Common myeloid progenitor, CD34-positive (primary cell): ENCODE results near the gene SMOC2. TPM values are rescaled to one million over a fixed set of nuclear protein-coding genes. Genes with fewer than 3 reads are reported as not detected.

Experiments
- CTCF ChIA-PET: fragments of 350-600 bp; sonication (Branson Sonifier 250); formaldehyde crosslinking; loops from one replicate; lab custom pipeline; 2021; ENCODE audit warnings: antibody characterized with exemption; lab: Charles Lee
- POLR2A ChIA-PET: fragments of 350-600 bp; sonication (Branson Sonifier 250); formaldehyde crosslinking; loops from one replicate; lab custom pipeline; 2021; ENCODE audit warnings: antibody characterized with exemption; lab: Charles Lee
- DNase-seq, 3 donors: peaks; one replicate each; pipeline versions ENCODE4 v3.0.0 to v3.0.0-alpha.2; 2013
- H3K27ac ChIP-seq, 2 experiments: 1 replicate in 1 of 2; 2 replicates in 1 of 2; pipeline ENCODE4 v1.7.0; 2013; ENCODE audit warnings: inconsistent platforms in 2 of 2, low read length in 2 of 2, mild to moderate bottlenecking in 2 of 2, low read depth in 1 of 2, moderate library complexity in 1 of 2; ENCODE audit not compliant: severe bottlenecking in 2 of 2, insufficient read depth in 1 of 2, poor library complexity in 1 of 2
- H3K27me3 ChIP-seq, 5 experiments: replicated peaks in 2 of 5; 1 replicate in 3 of 5; 2 replicates in 2 of 5; pipeline versions ENCODE4 v1.6.1 to v1.7.0; 2013; ENCODE audit warnings: low read length in 4 of 5, mild to moderate bottlenecking in 2 of 5, moderate library complexity in 2 of 5, inconsistent platforms in 1 of 5; ENCODE audit not compliant: insufficient read depth in 5 of 5, control insufficient read depth in 4 of 5
- H3K36me3 ChIP-seq, 4 experiments: 1 replicate in 2 of 4; 2 replicates in 2 of 4; pipeline versions ENCODE4 v1.6.1 to v1.7.0; 2013; ENCODE audit warnings: low read length in 3 of 4, control low read depth in 1 of 4, mild to moderate bottlenecking in 1 of 4; ENCODE audit not compliant: control insufficient read depth in 4 of 4, insufficient read depth in 4 of 4
- H3K4me1 ChIP-seq, 4 experiments: 1 replicate in 3 of 4; 2 replicates in 1 of 4; pipeline versions ENCODE4 v1.6.1 to v1.7.1; 2013; ENCODE audit warnings: low read length in 3 of 4, mild to moderate bottlenecking in 3 of 4, control low read depth in 1 of 4, inconsistent platforms in 1 of 4, moderate library complexity in 1 of 4; ENCODE audit not compliant: control insufficient read depth in 4 of 4, insufficient read depth in 4 of 4; ENCODE audit errors: control extremely low read depth in 1 of 4
- H3K4me3 ChIP-seq, 7 experiments: 1 replicate in 4 of 7; 2 replicates in 3 of 7; pipeline versions ENCODE4 v1.5.1 to v1.7.0; 2013; ENCODE audit warnings: mild to moderate bottlenecking in 7 of 7, low read length in 6 of 7, moderate library complexity in 6 of 7, inconsistent platforms in 2 of 7, low read depth in 2 of 7, control low read depth in 1 of 7; ENCODE audit not compliant: insufficient read depth in 4 of 7, control insufficient read depth in 1 of 7; ENCODE audit errors: extremely low read depth in 1 of 7
- H3K9me3 ChIP-seq, 5 experiments: 1 replicate in 4 of 5; 2 replicates in 1 of 5; pipeline versions ENCODE4 v1.6.1 to v1.7.1; 2013; ENCODE audit warnings: low read length in 4 of 5, mild to moderate bottlenecking in 2 of 5, inconsistent platforms in 1 of 5, low read depth in 1 of 5, moderate library complexity in 1 of 5; ENCODE audit not compliant: control insufficient read depth in 4 of 5, insufficient read depth in 2 of 5; ENCODE audit errors: control extremely low read depth in 1 of 5
- WGBS: methylation state at CpG from one replicate; pipeline ENCODE4 v1.1.5; 2013; ENCODE audit not compliant: insufficient coverage; 5-methylcytosine and 5-hydroxymethylcytosine counted together
- polyA plus RNA-seq: library from polyadenylated mRNA; unstranded; fragments of 120-200 nt; gene quantifications from one replicate; pipeline ENCODE4 v1.2.1, GENCODE V29; 2013

SMOC2 gene
- polyA plus RNA-seq, result not detected

- 5% methylated on average over 60 of the region's 81 CpGs for WGBS
- H3K4me3 ChIP-seq, result no peak within 1 kb of the TSS
- peaks cover 0 to 6% (median 1%) of the 10 kb centered on the region in 4 experiments for H3K4me1 ChIP-seq
- no peaks in the 10 kb centered on the region for H3K9me3 ChIP-seq
- H3K27ac ChIP-seq, result no peak within 1 kb of the TSS
- ChIA-PET CTCF (no interaction called here), POLR2A (no interaction called here)
- H3K27me3 ChIP-seq, result peaks cover 28 to 81% (median 38%) of the 10 kb centered on the region in 5 experiments
- no peak for DNase-seq
- H3K36me3 ChIP-seq, result no peaks in the 10 kb centered on the region
Measured at GRCh38 chr6:168440520-168441433, at the start of gene SMOC2. TSS of gene SMOC2 (plus strand) at chr6:168441184. CDS start at chr6:168441371, 187 bp downstream.

GRCh38 chr6:168393126-168393870 is 47.7 kb upstream of the SMOC2 start:
- no peak for DNase-seq
- Histone ChIP-seq H3K27me3 (peaks cover 0 to 5% (median 0%) of the 10 kb centered on the region in 5 experiments), H3K36me3 (no peaks in the 10 kb centered on the region), H3K4me1 (no peaks in the 10 kb centered on the region), H3K27ac (no peak overlapping the region), H3K9me3 (no peaks in the 10 kb centered on the region), H3K4me3 (no peak overlapping the region)
- ChIA-PET CTCF (no interaction called here), POLR2A (no interaction called here)
- WGBS, result 98% methylated on average over 15 of the region's 23 CpGs

- Histone ChIP-seq H3K9me3 (peaks cover 0 to 2% (median 0%) of the 10 kb centered on the region in 5 experiments), H3K4me3 (no peak overlapping the region), H3K36me3 (no peaks in the 10 kb centered on the region), H3K4me1 (no peaks in the 10 kb centered on the region), H3K27me3 (peaks cover 0 to 2% (median 0%) of the 10 kb centered on the region in 5 experiments), H3K27ac (no peak overlapping the region)
- CTCF ChIA-PET, result no interaction called here
- 79% methylated on average over 12 of the region's 12 CpGs for WGBS
- POLR2A ChIA-PET, result no interaction called here
- DNase-seq, result no peak
Measured at GRCh38 chr6:168394606-168395005, 46.4 kb upstream of the SMOC2 start.

- H3K4me1 ChIP-seq, result no peaks in the 10 kb centered on the region
- H3K4me3 ChIP-seq, result no peak overlapping the region
- no peak overlapping the region for H3K27ac ChIP-seq
- peaks cover 0 to 2% (median 0%) of the 10 kb centered on the region in 5 experiments for H3K27me3 ChIP-seq
- DNase-seq, result no peak
- ChIA-PET POLR2A (no interaction called here), CTCF (interaction anchor here (0.6 kb wide), 1 partner anchor 500 kb away, joined by 3 read pairs; no protein-coding TSS in a partner anchor)
- peaks cover 0 to 3% (median 0%) of the 10 kb centered on the region in 5 experiments for H3K9me3 ChIP-seq
- H3K36me3 ChIP-seq, result no peaks in the 10 kb centered on the region
- 89% methylated on average over 10 of the region's 12 CpGs for WGBS
Measured at GRCh38 chr6:168395983-168396382, 45.0 kb upstream of the SMOC2 start.

- DNase-seq, result no peak
- CTCF ChIA-PET, result no interaction called here
- Histone ChIP-seq H3K4me3 (no peak overlapping the region), H3K36me3 (no peaks in the 10 kb centered on the region), H3K27me3 (peaks cover 0 to 2% (median 0%) of the 10 kb centered on the region in 5 experiments), H3K27ac (no peak overlapping the region), H3K9me3 (peaks cover 0 to 3% (median 0%) of the 10 kb centered on the region in 5 experiments), H3K4me1 (no peaks in the 10 kb centered on the region)
- POLR2A ChIA-PET, result no interaction called here
- WGBS, result 90% methylated on average over 12 of the region's 16 CpGs
Measured at GRCh38 chr6:168396561-168396960, 44.4 kb upstream of the SMOC2 start.

GRCh38 chr6:168397012-168397411 is 44.0 kb upstream of the SMOC2 start:
- H3K4me3 ChIP-seq, result no peak overlapping the region
- CTCF ChIA-PET, result no interaction called here
- 86% methylated on average over 10 of the region's 10 CpGs for WGBS
- H3K36me3 ChIP-seq, result no peaks in the 10 kb centered on the region
- POLR2A ChIA-PET, result no interaction called here
- H3K9me3 ChIP-seq, result peaks cover 0 to 3% (median 0%) of the 10 kb centered on the region in 5 experiments
- no peak for DNase-seq
- peaks cover 0 to 2% (median 0%) of the 10 kb centered on the region in 5 experiments for H3K27me3 ChIP-seq
- no peaks in the 10 kb centered on the region for H3K4me1 ChIP-seq
- H3K27ac ChIP-seq, result no peak overlapping the region
